ENCODE measurements around the gene MEST.
"Not testable (repeated sequence)": the region's sequence is repeated elsewhere in the genome, so short reads cannot be mapped to it uniquely, and the experiment has no call there.

MEST gene

DNA sequence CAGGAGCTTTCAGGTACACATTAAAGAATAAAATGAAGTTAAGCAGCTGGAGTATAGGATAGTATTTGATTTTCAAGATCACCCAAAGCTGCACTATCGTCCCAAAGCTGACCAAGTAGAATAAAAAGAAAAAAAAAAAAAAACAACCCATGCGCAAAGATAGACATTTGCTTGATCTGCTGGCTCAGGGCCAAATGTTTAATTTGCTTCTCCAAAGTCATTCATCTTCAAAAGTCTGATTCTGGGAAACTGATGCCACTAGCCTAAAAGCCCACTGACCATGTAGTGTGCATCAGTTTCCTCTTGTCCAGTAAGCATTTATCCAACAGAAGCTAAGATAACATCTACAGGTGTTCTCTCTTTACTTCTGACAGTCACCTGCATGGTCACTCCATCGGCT is 14.5 kb downstream of the MEST start:
- no peak for DNase-seq
- H3K4me1 ChIP-seq: no peaks in the 10 kb centered on the region
- no peak overlapping the region for H3K4me3 ChIP-seq (ENCODE audit: low read depth, low read length)
- H3K36me3 ChIP-seq: no peaks in the 10 kb centered on the region
- no peaks in the 10 kb centered on the region for H3K9me3 ChIP-seq
- H3K27me3 ChIP-seq: no peaks in the 10 kb centered on the region
- TF ChIP-seq, protein P1, sequence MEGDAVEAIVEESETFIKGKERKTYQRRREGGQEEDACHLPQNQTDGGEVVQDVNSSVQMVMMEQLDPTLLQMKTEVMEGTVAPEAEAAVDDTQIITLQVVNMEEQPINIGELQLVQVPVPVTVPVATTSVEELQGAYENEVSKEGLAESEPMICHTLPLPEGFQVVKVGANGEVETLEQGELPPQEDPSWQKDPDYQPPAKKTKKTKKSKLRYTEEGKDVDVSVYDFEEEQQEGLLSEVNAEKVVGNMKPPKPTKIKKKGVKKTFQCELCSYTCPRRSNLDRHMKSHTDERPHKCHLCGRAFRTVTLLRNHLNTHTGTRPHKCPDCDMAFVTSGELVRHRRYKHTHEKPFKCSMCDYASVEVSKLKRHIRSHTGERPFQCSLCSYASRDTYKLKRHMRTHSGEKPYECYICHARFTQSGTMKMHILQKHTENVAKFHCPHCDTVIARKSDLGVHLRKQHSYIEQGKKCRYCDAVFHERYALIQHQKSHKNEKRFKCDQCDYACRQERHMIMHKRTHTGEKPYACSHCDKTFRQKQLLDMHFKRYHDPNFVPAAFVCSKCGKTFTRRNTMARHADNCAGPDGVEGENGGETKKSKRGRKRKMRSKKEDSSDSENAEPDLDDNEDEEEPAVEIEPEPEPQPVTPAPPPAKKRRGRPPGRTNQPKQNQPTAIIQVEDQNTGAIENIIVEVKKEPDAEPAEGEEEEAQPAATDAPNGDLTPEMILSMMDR (IDR thresholded peaks at IDR 0.05; ENCODE audit: low read depth, low read length): no peak

DNA sequence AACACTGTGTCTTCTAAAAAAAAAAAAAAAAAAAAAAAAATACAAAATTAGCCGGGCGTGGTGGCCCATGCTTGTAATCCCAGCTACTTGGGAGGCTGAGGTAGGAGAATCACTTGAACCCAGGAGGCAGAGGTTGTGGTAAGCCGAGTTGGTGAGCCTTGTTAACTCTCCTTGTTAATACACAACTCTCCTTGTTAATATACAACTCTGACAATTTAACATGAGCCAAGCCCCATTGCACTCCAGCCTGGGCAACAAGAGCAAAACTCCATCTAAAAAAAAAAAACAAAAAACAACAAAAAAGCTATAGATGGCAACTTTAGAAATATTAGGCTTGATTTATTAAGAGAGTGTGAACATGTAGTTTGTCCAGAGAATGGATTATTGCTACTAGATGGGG is 20.2 kb downstream of the MEST start:
- not testable (repeated sequence) for DNase-seq; H3K27me3 ChIP-seq; H3K9me3 ChIP-seq; H3K36me3 ChIP-seq; H3K4me1 ChIP-seq; H3K4me3 ChIP-seq (ENCODE audit: low read depth, low read length)

DNA sequence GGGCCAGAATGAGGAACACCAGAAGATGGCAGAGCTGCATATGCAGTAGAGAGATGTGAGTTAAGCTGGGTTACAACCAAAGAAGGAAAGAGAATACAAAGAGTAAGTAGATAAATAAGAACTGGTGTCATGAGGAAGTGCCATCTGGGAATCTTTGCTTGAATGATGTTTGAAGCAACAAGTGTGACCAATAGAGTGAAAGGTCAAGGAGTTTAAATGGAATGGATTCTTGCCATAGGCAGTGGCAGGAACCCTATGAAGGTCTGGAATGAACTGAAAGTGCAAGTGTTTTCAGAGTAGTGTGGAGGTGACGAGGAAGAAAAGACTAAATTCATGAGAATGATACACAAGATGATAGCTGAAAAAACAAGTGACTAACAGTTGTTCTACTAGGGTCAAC is 21.6 kb downstream of the MEST start:
- Histone ChIP-seq H3K36me3 (no peaks in the 10 kb centered on the region), H3K9me3 (no peaks in the 10 kb centered on the region), H3K4me3 (ENCODE audit: low read depth, low read length) (no peak overlapping the region), H3K4me1 (no peaks in the 10 kb centered on the region), H3K27me3 (no peaks in the 10 kb centered on the region)
- TF ChIP-seq, protein P1 (IDR thresholded peaks at IDR 0.05; ENCODE audit: low read depth, low read length): no peak
- no peak for DNase-seq

DNA sequence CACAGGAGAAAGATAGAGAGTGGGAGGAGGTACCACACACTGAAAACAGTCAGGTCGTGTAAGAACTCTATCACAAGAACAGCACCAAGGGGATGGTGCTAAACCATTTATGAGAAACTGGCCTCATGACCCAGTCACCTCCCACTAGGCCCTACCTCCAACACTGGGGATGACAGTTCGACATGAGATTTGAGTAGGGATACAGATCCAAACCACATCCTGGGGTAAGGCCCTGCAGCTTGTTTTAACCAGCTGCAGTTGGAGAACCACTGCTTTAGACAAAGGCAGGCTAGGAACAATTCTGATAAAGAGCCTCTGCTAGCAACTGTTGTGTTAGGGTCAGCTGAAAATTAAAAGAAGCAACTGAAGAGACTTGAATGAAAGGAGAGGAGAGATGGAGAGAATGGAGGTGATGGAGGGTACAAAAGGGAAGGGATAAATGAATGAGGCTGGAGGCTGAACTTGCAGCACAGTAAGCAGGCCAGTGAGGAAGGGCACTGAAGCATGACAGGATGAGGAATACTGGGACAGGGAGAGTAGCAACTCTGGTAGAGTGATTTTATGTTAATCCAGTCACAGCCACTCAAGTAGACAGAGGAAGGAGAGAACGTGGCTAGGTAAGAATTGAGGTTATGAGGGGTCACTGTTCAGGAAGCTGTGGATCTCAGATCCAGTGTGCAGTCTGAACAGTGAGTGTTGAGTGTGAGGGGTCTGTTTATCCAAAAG is 23.6 kb downstream of the MEST start:
- no peak for DNase-seq
- TF ChIP-seq, protein P1 (IDR thresholded peaks at IDR 0.05; ENCODE audit: low read depth, low read length): no peak
- Histone ChIP-seq H3K27me3 (no peaks in the 10 kb centered on the region), H3K4me3 (ENCODE audit: low read depth, low read length) (no peak overlapping the region), H3K4me1 (no peaks in the 10 kb centered on the region), H3K36me3 (no peaks in the 10 kb centered on the region), H3K9me3 (no peaks in the 10 kb centered on the region)

DNA sequence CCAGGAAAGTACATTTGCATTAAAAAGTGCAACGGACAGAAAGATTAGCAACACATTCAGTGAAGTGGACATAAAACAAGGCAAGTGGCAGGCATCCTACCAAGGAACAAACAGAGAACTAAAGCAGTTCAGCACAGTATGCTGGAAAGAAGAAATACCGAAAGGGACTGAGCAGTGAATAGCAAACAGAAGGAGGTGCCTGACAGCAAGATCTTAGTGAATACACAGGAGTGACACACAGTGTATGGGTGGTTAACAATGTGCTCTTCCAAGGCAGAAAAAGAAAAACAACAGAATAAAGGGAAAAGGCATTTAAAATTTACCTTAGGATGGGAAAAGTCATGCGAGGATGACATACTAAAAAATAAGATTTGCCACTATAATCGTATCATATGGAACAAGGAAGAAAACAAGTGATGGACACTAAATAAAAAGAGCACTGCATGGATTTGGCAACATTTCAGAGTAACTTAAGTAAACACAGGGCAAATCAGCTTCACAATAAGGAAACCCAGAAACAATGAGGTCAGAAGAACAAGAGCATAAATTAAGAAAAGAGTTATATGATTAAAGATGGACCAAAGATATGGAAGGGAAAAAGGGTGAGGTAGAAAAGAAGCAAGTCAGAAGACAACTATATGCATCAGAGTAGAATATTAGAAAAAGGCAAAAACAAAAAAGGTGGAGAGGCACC is 29.5 kb downstream of the MEST start:
- no peaks in the 10 kb centered on the region for H3K9me3 ChIP-seq
- H3K4me3 ChIP-seq (ENCODE audit: low read depth, low read length): no peak overlapping the region
- TF ChIP-seq, protein P1 (IDR thresholded peaks at IDR 0.05; ENCODE audit: low read depth, low read length): no peak
- no peaks in the 10 kb centered on the region for H3K36me3 ChIP-seq
- no peak for DNase-seq
- no peaks in the 10 kb centered on the region for H3K4me1 ChIP-seq
- H3K27me3 ChIP-seq: no peaks in the 10 kb centered on the region

DNA sequence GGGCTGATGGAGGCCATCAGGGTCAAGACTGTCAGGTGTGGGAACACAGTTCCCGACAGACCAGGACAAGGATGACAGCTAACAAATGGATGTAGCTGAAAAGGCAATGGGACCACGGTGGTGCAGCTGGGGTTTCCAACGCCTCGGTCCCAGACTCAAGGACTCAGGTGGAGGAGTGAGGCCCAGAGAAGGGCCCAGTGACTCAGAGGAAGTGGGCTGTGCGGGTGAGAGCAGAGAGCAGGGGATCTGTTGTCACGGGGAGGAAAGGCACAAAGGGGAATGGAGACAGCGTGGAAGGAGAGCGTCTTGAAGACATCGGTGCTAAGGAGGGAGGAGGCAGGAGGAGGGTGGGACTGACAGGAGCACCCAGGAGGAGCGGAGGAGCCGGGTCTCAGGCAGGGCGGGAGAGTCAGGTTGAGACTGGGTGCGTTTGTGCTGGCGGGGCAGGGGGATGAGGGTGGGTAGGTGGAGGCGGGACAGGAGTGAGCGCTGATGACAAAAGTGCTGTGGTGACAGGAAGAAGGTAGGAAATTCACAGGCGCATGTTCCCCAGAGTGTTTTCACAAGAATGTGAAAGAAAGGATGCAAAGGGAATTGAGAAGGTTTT is 31.7 kb downstream of the MEST start:
- H3K4me3 ChIP-seq (ENCODE audit: low read depth, low read length); H3K36me3 ChIP-seq; H3K9me3 ChIP-seq; H3K4me1 ChIP-seq; H3K27me3 ChIP-seq; DNase-seq: not testable (repeated sequence)

DNA sequence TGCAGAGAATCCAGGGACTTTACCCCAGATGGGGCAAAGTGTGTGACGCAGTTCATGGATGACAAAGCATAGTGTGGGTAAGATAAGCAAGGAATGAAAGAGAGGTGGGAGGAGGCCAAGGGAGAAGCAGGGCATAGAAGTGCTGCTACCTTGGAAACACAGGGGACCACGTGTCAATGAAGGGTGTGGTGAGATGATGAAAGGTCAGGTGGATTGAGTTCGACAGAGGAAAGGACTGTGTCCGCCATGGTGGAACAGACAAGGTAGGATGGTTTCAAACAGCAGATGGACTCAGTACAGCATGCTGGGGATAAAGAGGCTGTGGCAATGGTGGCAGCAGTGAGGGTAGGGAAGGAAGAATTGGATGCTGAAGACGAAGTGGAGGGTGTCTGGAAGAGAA is 32.7 kb downstream of the MEST start:
- no peak for DNase-seq
- TF ChIP-seq, protein P1 (IDR thresholded peaks at IDR 0.05; ENCODE audit: low read depth, low read length): no peak
- Histone ChIP-seq H3K27me3 (no peaks in the 10 kb centered on the region), H3K36me3 (no peaks in the 10 kb centered on the region), H3K9me3 (no peaks in the 10 kb centered on the region), H3K4me3 (ENCODE audit: low read depth, low read length) (no peak overlapping the region), H3K4me1 (no peaks in the 10 kb centered on the region)

DNA sequence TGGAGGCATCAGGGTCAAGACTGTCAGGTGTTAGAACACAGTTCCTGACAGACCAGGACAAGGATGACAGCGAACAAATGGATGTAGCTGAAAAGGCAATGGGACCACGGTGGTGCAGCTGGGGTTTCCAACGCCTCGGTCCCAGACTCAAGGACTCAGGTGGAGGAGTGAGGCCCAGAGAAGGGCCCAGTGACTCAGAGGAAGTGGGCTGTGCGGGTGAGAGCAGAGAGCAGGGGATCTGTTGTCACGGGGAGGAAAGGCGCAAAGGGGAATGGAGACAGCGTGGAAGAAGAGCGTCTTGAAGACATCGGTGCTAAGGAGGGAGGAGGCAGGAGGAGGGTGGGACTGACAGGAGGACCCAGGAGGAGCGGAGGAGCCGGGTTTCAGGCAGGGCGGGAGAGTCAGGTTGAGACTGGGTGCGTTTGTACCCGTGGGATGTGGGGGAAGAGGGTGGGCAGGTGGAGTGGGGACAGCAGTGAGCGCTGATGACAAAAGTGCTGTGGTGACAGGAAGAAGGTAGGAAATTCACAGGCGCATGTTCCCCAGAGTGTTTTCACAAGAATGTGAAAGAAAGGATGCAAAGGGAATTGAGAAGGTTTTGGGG is 36.0 kb downstream of the MEST start:
- not testable (repeated sequence) for H3K36me3 ChIP-seq; H3K9me3 ChIP-seq; H3K27me3 ChIP-seq; H3K4me3 ChIP-seq (ENCODE audit: low read depth, low read length); H3K4me1 ChIP-seq; DNase-seq
